Thyroid gland (tissue), 4 donors: ENCODE results near the gene PITRM1. TPM values are rescaled to one million over a fixed set of nuclear protein-coding genes. Genes with fewer than 3 reads are reported as not detected.
A peak's percentile ranks its signal among the peaks of the same experiment; 100 is the strongest.

Experiments used
- DNase-seq, 2 donors: peaks; one replicate each; pipeline ENCODE4 v3.0.0-alpha.2; 2019
- H3K27ac ChIP-seq, 3 donors: fragments of 200-600 bp; sonication (generic); 1 replicate in 2 of 3; 2 replicates in 1 of 3; pipeline ENCODE4 v1.5.1; 2016 to 2019; ENCODE audit warnings: mild to moderate bottlenecking in 1 of 3, moderate library complexity in 1 of 3
- H3K27me3 ChIP-seq: fragments of 200-600 bp; sonication (generic); one replicate; pipeline ENCODE4 v1.5.1; 2019
- H3K36me3 ChIP-seq, 2 donors: fragments of 200-600 bp; sonication (generic); one replicate each; pipeline ENCODE4 v1.5.1; 2016 to 2019
- H3K4me1 ChIP-seq, 2 donors: fragments of 200-600 bp; sonication (generic); one replicate each; pipeline ENCODE4 v1.5.1; 2017 to 2019
- H3K4me3 ChIP-seq, 3 donors: fragments of 200-600 bp; sonication (generic); replicated peaks in 1 of 3; 1 replicate in 2 of 3; 2 replicates in 1 of 3; pipeline ENCODE4 v1.5.1; 2016; ENCODE audit warnings: mild to moderate bottlenecking in 1 of 3
- H3K9me3 ChIP-seq: fragments of 200-600 bp; sonication (generic); one replicate; pipeline ENCODE4 v1.5.1; 2017
- POLR2A ChIP-seq, 2 donors: fragments of 450-650 bp; IDR thresholded peaks; one replicate each; pipeline ENCODE4 v1.6.1; 2017; ENCODE audit warnings: antibody characterized with exemption in 2 of 2, mild to moderate bottlenecking in 2 of 2, moderate library complexity in 1 of 2
- WGBS, 2 donors: methylation state at CpG; one replicate each; pipeline ENCODE4 v1.1.5; 2017; 5-methylcytosine and 5-hydroxymethylcytosine counted together
- intact Hi-C: fragments of 100-400 bp; cut with DNase I; formaldehyde crosslinking; loops from one replicate; pipeline ENCODE4 v1.15.1; 2023
- total RNA-seq, 4 donors: library from RNA; depleted of rRNA; stranded (reverse); fragments of >200 nt; gene quantifications; one replicate each; pipeline ENCODE4 v1.2.3, GENCODE V29; 2016
- TF ChIP-seq, protein P1 (sequence below), 6 experiments: fragments of 200-600 bp in 3 of 6; fragments of 450-650 bp in 3 of 6; sonication (generic) in 3 of 6; IDR thresholded peaks; one replicate each; pipeline ENCODE4 v1.5.1; 2016 to 2019; ENCODE audit warnings: antibody characterized with exemption in 6 of 6, mild to moderate bottlenecking in 2 of 6, inconsistent platforms in 1 of 6, moderate library complexity in 1 of 6

Gene PITRM1
- total RNA-seq, 4 donors from 2014 or later = 68.2 to 107 (median 86.2) TPM

DNA sequence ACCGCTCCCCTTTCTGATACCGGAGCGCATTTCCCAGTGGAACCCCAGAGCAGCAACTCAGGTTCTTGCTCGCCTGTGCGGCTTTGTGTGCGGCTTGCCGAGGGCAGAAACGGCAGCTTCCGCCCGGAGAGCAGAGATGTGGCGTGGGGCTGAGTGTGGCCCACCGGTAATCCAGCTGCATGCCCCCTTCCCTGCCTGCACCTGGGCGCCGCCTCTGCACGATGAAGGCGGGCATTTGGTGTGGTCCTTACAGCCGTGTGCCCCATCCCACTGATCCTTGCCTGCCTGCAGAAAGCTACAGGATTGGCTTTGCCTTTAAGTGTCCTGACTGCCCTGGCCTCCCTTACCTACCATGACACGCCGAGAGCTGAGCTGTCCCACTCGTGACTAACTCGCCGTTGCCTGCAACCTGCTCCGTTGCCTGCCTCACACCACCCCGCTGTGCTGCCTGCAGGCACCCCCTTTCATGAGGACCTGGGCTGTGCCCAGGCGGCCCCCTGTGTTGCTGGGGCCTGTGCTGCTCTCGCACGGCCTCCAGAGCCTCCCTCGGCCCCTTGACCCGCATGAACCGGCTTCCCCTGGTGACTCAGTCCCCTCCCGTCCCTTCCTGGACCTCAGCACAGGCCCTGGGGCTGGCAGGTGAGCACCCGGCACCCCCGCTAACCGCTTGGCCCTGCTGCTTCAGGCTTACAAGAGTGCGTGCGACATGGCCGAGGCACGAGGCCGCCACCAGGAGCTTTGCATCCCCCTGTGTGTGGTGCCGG lies 48.0 kb downstream of the PITRM1 start:
- no peak for TF ChIP-seq POLR2A (IDR thresholded peaks at IDR 0.05)
- TF ChIP-seq, protein P1, sequence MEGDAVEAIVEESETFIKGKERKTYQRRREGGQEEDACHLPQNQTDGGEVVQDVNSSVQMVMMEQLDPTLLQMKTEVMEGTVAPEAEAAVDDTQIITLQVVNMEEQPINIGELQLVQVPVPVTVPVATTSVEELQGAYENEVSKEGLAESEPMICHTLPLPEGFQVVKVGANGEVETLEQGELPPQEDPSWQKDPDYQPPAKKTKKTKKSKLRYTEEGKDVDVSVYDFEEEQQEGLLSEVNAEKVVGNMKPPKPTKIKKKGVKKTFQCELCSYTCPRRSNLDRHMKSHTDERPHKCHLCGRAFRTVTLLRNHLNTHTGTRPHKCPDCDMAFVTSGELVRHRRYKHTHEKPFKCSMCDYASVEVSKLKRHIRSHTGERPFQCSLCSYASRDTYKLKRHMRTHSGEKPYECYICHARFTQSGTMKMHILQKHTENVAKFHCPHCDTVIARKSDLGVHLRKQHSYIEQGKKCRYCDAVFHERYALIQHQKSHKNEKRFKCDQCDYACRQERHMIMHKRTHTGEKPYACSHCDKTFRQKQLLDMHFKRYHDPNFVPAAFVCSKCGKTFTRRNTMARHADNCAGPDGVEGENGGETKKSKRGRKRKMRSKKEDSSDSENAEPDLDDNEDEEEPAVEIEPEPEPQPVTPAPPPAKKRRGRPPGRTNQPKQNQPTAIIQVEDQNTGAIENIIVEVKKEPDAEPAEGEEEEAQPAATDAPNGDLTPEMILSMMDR (IDR thresholded peaks at IDR 0.05) = no peak
- 91 to 96% methylated on average over 31 to 38 of the region's 40 CpGs for WGBS, 2 donors
- peaks cover 0 to 11% of the 10 kb centered on the region in 2 donors for H3K4me1 ChIP-seq

DNA sequence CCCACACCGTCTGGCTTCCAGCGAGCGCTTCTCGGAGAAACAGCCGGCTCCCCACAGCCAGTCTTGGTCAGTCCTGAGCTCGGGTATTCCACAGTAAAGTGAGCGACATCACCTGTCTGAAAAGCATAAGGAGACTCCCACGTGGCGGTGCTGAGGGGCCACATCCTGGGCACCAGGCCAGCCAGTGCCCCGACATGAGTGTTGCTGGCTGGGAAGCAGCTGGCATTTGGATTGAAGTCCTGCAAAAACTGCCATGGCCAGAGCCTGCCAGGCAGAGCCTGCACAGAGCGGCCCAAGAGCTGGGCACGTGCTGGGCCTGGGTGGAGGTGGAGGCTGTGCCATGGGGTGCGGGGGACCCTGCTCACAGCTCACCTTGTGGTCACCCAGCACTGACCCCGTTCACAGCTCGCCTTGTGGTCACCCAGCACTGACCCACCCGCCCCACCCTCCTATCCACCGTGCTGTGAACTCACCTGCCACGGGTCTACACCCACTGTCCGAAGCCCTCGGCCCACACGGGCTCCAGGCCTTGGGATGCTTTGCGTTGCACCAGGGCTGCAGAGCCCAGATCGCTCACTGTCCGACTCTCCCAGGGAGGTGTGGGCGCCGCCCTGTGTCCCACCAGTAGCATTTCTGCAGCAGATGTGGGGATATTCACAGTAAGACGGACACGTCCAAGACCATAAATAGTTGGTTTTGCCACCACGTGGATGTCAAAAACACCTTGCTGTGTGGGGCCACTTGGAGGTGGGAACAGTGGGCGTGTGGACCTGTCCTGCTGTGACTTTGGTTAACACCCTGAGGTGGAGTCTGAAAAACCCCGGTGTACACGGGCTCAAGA lies 48.8 kb downstream of the PITRM1 start:
- DNase-seq = peak; percentile 80 to 97
- TF ChIP-seq, protein P1 (IDR thresholded peaks at IDR 0.05) = no peak
- TF ChIP-seq POLR2A (IDR thresholded peaks at IDR 0.05) = peak in 1 of 2 donors; percentile 35
- Histone ChIP-seq H3K4me1 (peaks cover 0 to 11% of the 10 kb centered on the region in 2 donors), H3K9me3 (no peaks in the 10 kb centered on the region), H3K36me3 (peaks cover 5 to 11% of the 10 kb centered on the region in 2 donors), H3K27ac (peak overlapping the region in 2 of 3 donors; percentile 16 to 76), H3K27me3 (no peaks in the 10 kb centered on the region), H3K4me3 (no peak overlapping the region)
- 62 to 91% methylated on average over 19 to 22 of the region's 32 CpGs for WGBS, 2 donors
- intact Hi-C loops = no loop called here

More for the DNA sequence above, 48.0 kb downstream of the PITRM1 start:
- Histone ChIP-seq H3K27me3 (no peaks in the 10 kb centered on the region), H3K36me3 (peaks cover 5 to 11% of the 10 kb centered on the region in 2 donors), H3K4me3 (no peak overlapping the region), H3K27ac (no peak overlapping the region), H3K9me3 (no peaks in the 10 kb centered on the region)
- no peak for DNase-seq
- intact Hi-C loops = no loop called here

DNA sequence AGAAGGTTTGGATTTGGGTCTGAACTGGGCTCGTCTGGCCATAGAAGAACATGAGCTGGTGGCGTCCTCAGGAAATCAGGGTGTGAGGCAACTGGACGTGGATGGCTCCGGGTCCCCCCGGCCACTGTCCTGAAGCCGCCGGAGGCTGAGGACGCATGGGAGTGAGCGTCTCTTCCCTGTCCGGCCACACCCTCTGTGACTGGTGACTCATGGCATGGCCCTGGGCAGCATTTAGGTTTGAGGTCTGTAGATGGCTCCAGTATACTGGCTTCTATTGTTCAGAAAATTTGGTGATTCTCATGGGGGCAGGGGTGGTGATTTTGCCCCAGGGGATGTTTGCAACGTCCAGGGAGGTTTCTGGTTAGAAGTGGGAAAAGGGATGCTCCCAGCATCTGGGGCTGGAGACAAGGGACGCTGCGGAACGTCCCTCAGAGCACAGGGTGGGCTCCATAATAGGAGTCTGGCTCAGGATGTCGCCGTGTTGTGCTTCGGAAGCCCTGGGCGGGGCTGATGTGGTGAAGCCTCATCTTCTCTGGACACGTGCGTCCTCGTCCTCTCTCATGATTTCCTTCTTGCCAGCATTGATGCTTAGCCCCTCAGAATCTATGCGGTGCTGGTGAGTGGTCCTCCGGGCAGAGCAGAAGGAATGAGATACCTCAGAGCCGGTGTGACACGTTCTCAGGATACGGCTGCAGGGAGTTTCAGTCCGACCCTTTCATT lies 49.9 kb downstream of the PITRM1 start:
- DNase-seq = no peak
- Histone ChIP-seq H3K27me3 (no peaks in the 10 kb centered on the region), H3K4me3 (no peak overlapping the region), H3K4me1 (peaks cover 0 to 11% of the 10 kb centered on the region in 2 donors), H3K27ac (peak overlapping the region in 2 of 3 donors; percentile 16 to 76), H3K36me3 (peaks cover 5 to 12% of the 10 kb centered on the region in 2 donors), H3K9me3 (no peaks in the 10 kb centered on the region)
- intact Hi-C loops = no loop called here
- WGBS, 2 donors = 89 to 92% methylated on average over 26 to 27 of the region's 27 CpGs
- TF ChIP-seq POLR2A (IDR thresholded peaks at IDR 0.05) = no peak
- TF ChIP-seq, protein P1 (IDR thresholded peaks at IDR 0.05) = no peak

DNA sequence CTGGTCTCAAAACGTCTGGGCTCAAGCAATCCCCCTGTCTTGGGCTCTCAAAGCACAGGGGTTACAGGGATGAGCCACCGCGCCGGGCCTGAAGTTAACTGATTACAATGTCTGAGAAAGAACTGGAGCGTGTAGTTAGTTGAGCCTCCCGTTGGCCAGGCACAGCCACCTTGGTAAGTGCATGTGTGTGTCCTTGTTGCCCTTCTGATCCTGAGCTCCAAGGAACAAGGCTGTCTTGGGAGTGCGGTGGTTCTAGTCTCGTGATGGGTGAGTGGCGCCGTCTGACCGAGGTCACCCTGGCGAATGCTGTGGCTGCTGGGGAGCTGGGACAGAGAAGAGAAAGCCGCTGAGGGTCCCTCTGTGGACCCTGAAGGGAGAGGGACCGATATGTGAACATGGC lies 50.5 kb downstream of the PITRM1 start:
- intact Hi-C loops = no loop called here
- Histone ChIP-seq H3K36me3 (peaks cover 11 to 19% of the 10 kb centered on the region in 2 donors), H3K27ac (no peak overlapping the region), H3K9me3 (no peaks in the 10 kb centered on the region), H3K4me3 (no peak overlapping the region), H3K4me1 (peaks cover 0 to 11% of the 10 kb centered on the region in 2 donors), H3K27me3 (no peaks in the 10 kb centered on the region)
- TF ChIP-seq, protein P1 (IDR thresholded peaks at IDR 0.05) = no peak
- TF ChIP-seq POLR2A (IDR thresholded peaks at IDR 0.05) = no peak
- DNase-seq = no peak
- WGBS, 2 donors = 93 to 95% methylated on average over 13 to 14 of the region's 14 CpGs
